ENCODE results near the gene FOXE3. TPM values are rescaled to one million over a fixed set of nuclear protein-coding genes. Genes with fewer than 3 reads are reported as not detected.

FOXE3 gene
- total and polyA plus RNA-seq, 2 of the 4 experiments (the other 2 are of a cell fraction), result 0.12 TPM; not detected in 1

GRCh38 chr1:47386268-47386667 is 29.8 kb upstream of the FOXE3 start:
- H2AK5ac ChIP-seq (ENCODE audit: low read depth, low read length), result no peak overlapping the region
- H3K4me3 ChIP-seq (ENCODE audit: insufficient read depth, low read depth, low read length), result no peak overlapping the region
- intact Hi-C loops (cut with micrococcal nuclease) (no loop called here), dilution Hi-C loops (cut with HindIII; ENCODE audit: low sequenced_read_pairs, unreplicated experiment) (no loop called here), in situ Hi-C loops (cut with MboI; ENCODE audit: low sequenced_read_pairs) (loop anchor here (5.0 kb wide), 1 partner anchor 36 kb away; no protein-coding TSS in a partner anchor)
- no peak for TF ChIP-seq FOS (IDR thresholded peaks at IDR 0.05; ENCODE audit: low read depth, low read length)
- no peak for TF ChIP-seq MXI1 (IDR thresholded peaks at IDR 0.05; ENCODE audit: borderline replicate concordance, low read depth, low read length)
- TF ChIP-seq, protein P1, sequence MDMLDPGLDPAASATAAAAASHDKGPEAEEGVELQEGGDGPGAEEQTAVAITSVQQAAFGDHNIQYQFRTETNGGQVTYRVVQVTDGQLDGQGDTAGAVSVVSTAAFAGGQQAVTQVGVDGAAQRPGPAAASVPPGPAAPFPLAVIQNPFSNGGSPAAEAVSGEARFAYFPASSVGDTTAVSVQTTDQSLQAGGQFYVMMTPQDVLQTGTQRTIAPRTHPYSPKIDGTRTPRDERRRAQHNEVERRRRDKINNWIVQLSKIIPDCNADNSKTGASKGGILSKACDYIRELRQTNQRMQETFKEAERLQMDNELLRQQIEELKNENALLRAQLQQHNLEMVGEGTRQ (IDR thresholded peaks at IDR 0.05; ENCODE audit: low read depth, low read length), result no peak
- no peak for TF ChIP-seq NFE2L2 (IDR thresholded peaks at IDR 0.05; ENCODE audit: low read depth, low read length)
- TF ChIP-seq RFX5 (IDR thresholded peaks at IDR 0.05; ENCODE audit: low read depth, low read length), result no peak
- TF ChIP-seq, protein P2, sequence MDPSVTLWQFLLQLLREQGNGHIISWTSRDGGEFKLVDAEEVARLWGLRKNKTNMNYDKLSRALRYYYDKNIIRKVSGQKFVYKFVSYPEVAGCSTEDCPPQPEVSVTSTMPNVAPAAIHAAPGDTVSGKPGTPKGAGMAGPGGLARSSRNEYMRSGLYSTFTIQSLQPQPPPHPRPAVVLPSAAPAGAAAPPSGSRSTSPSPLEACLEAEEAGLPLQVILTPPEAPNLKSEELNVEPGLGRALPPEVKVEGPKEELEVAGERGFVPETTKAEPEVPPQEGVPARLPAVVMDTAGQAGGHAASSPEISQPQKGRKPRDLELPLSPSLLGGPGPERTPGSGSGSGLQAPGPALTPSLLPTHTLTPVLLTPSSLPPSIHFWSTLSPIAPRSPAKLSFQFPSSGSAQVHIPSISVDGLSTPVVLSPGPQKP (IDR thresholded peaks at IDR 0.05; ENCODE audit: borderline replicate concordance, low read depth, low read length), result no peak
- no peak for TF ChIP-seq RCOR1 (IDR thresholded peaks at IDR 0.05; ENCODE audit: insufficient replicate concordance, low read length)
- no peak for TF ChIP-seq POLR2A (IDR thresholded peaks at IDR 0.05; ENCODE audit: low read depth, low read length)
- TF ChIP-seq CEBPB (IDR thresholded peaks at IDR 0.05; ENCODE audit: low read depth, low read length), result no peak
- no peak for TF ChIP-seq BHLHE40 (IDR thresholded peaks at IDR 0.05; ENCODE audit: low read depth, low read length)
- no peak for TF ChIP-seq MAFK (IDR thresholded peaks at IDR 0.05; ENCODE audit: low read depth, low read length)
- TF ChIP-seq, protein P3, sequence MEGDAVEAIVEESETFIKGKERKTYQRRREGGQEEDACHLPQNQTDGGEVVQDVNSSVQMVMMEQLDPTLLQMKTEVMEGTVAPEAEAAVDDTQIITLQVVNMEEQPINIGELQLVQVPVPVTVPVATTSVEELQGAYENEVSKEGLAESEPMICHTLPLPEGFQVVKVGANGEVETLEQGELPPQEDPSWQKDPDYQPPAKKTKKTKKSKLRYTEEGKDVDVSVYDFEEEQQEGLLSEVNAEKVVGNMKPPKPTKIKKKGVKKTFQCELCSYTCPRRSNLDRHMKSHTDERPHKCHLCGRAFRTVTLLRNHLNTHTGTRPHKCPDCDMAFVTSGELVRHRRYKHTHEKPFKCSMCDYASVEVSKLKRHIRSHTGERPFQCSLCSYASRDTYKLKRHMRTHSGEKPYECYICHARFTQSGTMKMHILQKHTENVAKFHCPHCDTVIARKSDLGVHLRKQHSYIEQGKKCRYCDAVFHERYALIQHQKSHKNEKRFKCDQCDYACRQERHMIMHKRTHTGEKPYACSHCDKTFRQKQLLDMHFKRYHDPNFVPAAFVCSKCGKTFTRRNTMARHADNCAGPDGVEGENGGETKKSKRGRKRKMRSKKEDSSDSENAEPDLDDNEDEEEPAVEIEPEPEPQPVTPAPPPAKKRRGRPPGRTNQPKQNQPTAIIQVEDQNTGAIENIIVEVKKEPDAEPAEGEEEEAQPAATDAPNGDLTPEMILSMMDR (conservative IDR thresholded peaks at IDR 0.05; ENCODE audit: low read depth, low read length), result no peak
- no peak for TF ChIP-seq RAD21 (IDR thresholded peaks at IDR 0.05; ENCODE audit: low read length)
- TF ChIP-seq MAZ (IDR thresholded peaks at IDR 0.05; ENCODE audit: borderline replicate concordance, low read depth, low read length), result no peak
- TF ChIP-seq SMC3 (IDR thresholded peaks at IDR 0.05; ENCODE audit: low read depth, low read length), result no peak
- TF ChIP-seq CHD1 (IDR thresholded peaks at IDR 0.05; ENCODE audit: low read depth, low read length), result no peak
- ChIA-PET POLR2A (ENCODE audit: unreplicated experiment) (no interaction called here), CTCF (interaction anchor here (0.7 kb wide), 2 partner anchors 48 to 340 kb away, joined by 3 read pairs; no protein-coding TSS in a partner anchor)
- H2BK120ac ChIP-seq (ENCODE audit: low read depth, low read length), result no peak overlapping the region
- WGBS, 2 experiments (ENCODE audit: extremely low coverage in 2 of 2, insufficient read length in 1 of 2), result no CpG with 5 or more reads among the region's 5 CpGs
- DNase-seq, result no peak
- no peak overlapping the region for H2AFZ ChIP-seq (replicated peaks; ENCODE audit: low read length, poor library complexity)
- no peak overlapping the region for H2BK5ac ChIP-seq (ENCODE audit: low read depth, low read length, poor library complexity, severe bottlenecking)
- H3K4me1 ChIP-seq (ENCODE audit: control insufficient read depth, insufficient read depth, low read length), result peaks cover 2% of the 10 kb centered on the region; the same call in 1 of the 2 replicates
- no peaks in the 10 kb centered on the region for H3K9me3 ChIP-seq (ENCODE audit: control insufficient read depth, insufficient read depth, low read length)
- H4K8ac ChIP-seq (ENCODE audit: low read depth in 2 of 2, low read length in 2 of 2), result no peak overlapping the region
- H3K79me1 ChIP-seq (ENCODE audit: low read depth in 1 of 2, low read length in 2 of 2), result no peaks in the 10 kb centered on the region
- H3K36me3 ChIP-seq (ENCODE audit: control insufficient read depth, insufficient read depth, low read length), result no peaks in the 10 kb centered on the region
- BruUV-seq (replicated peaks), result no TSS peak
- no peak overlapping the region for H3K18ac ChIP-seq (ENCODE audit: low read depth, low read length)
- no peak overlapping the region for H2BK20ac ChIP-seq (ENCODE audit: low read depth, low read length)
- H3K9ac ChIP-seq (ENCODE audit: low read depth, low read length), result no peak overlapping the region
- H4K91ac ChIP-seq (ENCODE audit: insufficient read depth, low read depth, low read length), result no peak overlapping the region
- no peak overlapping the region for H2BK15ac ChIP-seq (ENCODE audit: low read depth, low read length)
- no peaks in the 10 kb centered on the region; the same call in 1 of the 2 replicates for H3K27me3 ChIP-seq (ENCODE audit: control insufficient read depth, insufficient read depth, low read length)
- peaks cover 8% of the 10 kb centered on the region; the same call in 1 of the 2 replicates for H4K20me1 ChIP-seq (ENCODE audit: insufficient read depth, low read length)
- H4K5ac ChIP-seq (ENCODE audit: low read depth, low read length), result no peak overlapping the region
- H2AK9ac ChIP-seq (replicated peaks; ENCODE audit: low read depth, low read length, poor library complexity), result no peak overlapping the region
- H3K56ac ChIP-seq (ENCODE audit: extremely low read depth, insufficient read depth, low read length), result no peak overlapping the region
- no peak overlapping the region for H3K14ac ChIP-seq (replicated peaks; ENCODE audit: low read depth, low read length)
- H3K9me1 ChIP-seq (ENCODE audit: insufficient read depth, low read length), result no peaks in the 10 kb centered on the region
- no peak overlapping the region for H3K4ac ChIP-seq (ENCODE audit: low read depth, low read length)
- H3K23ac ChIP-seq (ENCODE audit: low read depth, low read length), result no peak overlapping the region
- H3K27ac ChIP-seq (ENCODE audit: insufficient read depth, low read length), result no peak overlapping the region
- H3K4me2 ChIP-seq (ENCODE audit: low read depth, low read length), result no peak overlapping the region
- ATAC-seq (ENCODE audit: low read depth), result no peak
